Islet of Langerhans (tissue), 1 donor: ENCODE results near the gene DHRSX.
"Not testable (repeated sequence)": the region's sequence is repeated elsewhere in the genome, so short reads cannot be mapped to it uniquely, and the experiment has no call there.

Source experiments
- FAIRE-seq: peaks from one replicate; lab custom pipeline; 2011; peaks lifted over from hg19 to GRCh38; lab: Jason Lieb, UNC

Gene DHRSX

DNA sequence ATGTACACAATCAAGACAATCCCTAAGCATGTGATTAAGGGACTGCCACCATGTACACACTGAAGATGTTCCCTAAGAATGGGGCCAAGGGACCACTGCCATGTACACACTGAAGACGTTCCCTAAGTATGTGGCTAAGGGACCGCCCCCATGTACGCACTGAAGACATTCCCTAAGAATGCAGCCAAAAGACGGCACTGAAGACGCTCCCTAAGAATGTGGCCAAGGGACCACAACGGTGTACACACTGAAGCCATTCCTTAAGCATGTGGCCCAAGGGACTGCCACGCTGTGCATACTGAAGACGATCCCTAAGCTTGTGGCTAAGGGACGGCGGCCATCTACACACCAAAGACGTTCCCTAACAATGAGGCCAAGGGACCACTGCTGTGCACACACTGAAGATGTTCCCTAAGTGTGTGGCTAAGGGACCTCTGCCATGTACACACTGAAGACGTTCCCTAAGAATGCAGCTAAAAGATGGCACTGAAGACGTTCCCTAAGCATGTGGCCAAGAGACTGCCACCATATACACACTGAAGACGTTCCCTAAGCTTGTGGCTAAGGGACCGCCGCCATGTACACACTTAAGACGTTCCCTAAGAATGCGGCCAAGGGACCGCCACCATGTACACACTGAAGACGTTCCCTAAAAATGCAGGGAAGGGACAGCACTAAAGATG lies 26.4 kb downstream of the DHRSX start:
- no peak for FAIRE-seq

DNA sequence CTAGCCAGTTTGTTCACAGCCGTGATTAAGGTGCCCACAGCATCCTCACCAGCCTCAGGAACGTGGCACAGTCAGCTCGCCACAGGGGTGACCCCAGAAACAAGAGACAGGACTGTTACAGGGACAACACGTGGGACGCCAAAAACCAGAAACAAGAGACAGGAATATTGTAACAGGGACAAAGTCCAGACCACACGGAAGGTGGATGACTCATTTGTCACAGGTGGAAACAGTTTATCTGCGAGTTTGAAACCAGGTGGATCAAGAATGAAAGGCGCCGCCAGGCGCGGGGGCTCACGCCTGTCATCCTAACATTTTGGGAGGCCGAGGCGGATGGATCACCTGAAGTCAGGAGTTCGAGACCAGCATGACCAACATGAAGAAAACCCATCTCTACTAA lies 27.7 kb downstream of the DHRSX start:
- not testable (repeated sequence) for FAIRE-seq

DNA sequence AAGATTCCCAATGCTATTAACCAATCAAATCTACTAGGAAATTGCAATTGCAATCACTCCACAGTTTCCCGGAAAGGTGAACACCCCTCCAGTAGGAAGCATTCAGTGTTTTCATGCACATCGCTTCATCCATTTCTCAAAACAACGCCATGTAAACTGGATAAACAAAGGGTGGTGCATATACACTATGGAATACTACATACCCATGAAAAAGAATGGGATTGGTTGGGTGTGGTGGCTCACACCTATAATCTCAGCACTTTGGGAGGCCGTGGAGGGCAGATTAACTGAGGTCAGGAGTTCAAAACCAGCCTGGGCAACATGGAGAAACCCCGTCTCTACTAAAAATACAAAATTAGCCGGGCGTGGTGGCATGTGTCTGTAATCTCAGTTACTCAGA lies 29.1 kb downstream of the DHRSX start:
- no peak for FAIRE-seq

DNA sequence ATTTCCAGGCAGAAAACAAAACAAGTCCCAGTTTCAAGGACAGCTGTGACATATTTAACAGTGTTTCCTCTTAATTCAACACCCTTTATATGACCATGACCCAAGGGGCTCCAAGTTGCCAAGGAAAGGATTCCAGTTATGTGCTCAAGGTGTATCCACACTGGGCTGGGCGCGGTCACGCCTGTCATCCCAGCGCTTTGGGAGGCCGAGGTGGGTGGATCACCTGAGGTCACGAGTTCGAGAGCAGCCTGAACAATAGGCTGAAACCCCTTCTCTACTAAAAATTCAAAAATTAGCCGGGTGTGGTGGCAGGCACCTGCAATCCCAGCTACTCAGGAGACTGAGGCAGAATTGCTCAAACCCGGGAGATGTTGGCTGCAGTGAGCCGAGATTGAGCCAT lies 29.6 kb downstream of the DHRSX start:
- FAIRE-seq = not testable (repeated sequence)

DNA sequence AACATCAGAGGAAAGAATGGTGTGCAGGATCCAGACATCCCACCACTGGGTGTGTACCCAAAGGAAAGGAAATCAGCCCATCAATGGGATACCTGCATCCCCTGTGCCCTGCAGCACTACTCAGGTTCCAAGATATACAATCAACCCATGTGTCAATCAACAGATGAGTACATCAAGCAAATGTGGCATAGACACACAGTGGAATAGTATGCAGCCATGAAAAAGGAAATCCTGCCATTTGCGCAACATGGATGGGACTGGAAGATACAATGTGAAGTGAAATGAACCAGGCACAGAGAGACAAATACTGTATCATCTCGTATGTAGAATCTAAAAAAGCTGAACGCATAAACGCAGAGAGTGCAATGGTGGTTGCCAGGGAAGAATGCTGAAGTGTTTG lies 30.9 kb downstream of the DHRSX start:
- FAIRE-seq = not testable (repeated sequence)

DNA sequence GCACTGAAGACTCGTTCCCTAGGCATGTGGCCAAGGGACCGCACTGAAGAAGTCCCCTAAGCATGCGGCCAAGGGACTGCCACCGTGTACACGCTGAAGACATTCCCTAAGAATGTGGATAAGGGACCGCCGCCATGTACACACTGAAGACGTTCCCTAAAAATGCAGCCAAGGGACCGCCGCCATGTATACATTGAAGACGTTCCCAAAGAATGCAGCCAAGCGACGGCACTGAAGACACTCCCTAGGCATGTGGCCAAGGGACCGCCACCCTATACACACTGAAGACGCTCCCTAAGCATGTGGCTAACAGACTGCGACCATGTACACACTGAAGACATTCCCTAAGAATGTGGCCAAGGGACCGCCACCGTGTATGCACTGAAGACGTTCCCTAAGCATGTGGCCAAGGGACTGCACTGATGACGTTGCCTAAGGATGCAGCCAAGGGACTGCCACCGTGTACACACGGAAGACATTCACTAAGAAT lies 31.5 kb downstream of the DHRSX start:
- FAIRE-seq = no peak

DNA sequence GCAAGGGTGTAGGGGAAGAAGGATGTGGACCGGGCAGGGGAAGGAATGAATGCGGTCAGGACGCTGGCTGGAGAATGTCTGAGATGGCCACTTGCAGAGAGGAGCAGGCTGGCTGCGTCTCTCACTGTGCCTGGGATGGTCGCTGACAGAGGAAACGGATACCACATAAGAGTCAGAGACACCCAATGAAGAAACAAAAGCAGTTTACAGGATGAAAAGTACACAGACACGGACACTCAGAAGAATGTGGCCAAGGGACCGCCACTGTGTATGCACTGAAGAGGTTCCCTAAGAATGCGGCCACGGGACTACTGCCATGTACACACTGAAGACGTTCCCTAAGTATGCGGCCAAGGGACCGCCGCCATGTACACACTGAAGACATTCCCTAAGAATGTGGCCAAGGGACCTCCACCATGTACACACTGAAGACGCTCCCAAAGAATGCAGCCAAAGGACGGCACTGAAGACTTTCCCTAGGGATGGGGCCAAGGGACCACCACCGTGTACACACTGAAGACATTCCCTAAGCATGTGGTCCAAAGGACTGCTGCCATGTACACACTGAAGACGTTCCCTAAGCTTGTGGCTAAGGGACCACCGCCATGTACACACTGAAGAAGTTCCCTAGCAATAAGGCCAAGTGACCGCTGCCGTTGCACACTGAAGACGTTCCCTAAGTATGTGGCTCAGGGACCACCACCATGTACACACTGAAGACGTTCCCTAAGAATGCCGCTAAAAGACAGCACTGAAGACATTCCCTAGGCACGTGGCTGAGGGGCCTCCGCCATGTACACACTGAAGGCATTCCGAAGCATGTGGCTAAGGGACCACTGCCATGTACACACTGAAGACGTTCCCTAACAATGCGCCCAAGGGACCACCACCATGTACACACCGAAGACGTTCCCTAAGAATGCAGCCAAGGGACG lies 32.2 kb downstream of the DHRSX start:
- FAIRE-seq = no peak

DNA sequence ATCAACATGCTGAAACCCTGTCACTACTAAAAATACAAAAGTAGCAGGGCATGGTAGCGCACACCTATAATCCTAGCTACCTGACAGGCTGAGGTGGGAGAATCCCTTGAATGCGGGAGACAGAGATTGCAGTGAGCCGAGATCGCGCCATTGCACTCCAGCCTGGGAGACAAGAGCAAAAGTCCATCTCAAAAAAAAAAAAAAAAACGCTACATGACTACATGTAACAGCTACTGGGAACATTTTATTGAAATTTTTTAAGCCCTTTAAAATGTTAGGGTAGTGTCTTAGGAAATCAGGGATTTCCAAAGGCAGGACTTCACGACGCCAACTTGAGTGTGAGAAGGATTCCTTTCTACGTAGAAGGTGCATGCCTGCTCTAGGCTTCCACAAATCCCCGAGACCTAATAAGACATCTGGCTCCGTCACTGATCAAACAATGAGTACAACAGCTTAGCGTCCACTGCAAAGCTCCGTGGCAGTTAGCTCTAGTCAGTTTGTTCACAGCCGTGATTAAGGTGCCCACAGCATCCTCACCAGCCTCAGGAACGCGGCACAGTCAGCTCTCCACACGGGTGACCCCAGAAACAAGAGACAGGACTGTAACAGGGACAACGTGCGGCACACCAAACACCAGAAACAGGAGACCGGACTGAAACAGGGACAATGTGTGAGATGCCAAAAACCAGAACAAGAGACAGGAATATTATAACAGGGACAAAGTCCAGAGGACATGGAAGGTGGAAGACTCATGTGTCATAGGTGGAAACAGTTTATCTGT lies 33.7 kb downstream of the DHRSX start:
- no peak for FAIRE-seq

DNA sequence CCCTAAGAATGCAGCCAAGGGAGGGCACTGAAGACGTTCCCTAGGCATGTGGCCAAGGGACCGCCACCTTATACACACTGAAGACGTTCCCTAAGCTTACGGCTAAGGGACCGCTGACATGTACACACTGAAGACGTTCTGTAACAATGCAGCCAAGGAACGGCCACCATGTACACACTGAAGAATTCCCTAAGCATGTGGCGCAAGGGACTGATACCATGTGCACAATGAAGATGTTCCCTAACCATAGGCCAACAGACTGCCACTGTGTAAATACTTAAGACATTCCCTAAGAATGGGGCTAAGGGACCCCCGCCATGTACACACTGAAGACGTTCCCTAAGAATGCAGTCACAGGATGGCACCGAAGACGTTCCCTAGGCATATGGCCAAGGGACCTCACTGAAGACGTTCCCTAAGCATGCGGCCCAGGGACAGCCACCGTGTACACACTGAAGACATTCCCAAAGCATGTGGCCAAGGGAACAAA lies 36.1 kb downstream of the DHRSX start:
- FAIRE-seq = no peak

DNA sequence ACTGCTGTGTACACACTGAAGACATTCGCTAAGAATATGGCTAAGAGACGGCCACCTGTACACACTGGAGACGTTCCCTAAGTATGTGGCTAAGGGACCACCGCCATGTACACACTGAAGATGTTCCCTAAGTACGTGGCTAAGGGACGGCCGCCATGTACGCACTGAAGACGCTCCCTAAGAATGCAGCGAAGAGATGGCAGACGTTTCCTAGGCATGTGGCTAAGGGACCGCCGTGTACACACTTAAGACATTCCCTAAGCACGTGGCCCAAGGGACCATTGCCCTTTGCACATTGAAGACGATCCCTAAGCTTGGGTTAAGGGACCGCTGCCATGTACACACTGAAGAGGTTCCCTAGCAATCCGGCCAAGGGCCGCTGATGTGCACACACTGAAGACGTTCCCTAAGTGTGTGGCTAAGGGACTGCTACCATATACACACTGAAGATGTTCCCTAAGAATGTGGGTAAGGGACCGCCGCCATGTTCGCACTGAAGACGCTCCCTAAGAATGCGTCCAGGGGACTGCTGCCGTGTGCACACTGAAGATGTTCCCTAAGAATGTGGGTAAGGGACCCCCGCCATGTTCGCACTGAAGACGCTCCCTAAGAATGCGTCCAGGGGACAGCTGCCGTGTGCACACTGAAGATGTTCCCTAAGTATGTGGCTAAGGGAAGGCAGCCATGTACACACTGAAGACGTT lies 36.7 kb downstream of the DHRSX start:
- FAIRE-seq = no peak

DNA sequence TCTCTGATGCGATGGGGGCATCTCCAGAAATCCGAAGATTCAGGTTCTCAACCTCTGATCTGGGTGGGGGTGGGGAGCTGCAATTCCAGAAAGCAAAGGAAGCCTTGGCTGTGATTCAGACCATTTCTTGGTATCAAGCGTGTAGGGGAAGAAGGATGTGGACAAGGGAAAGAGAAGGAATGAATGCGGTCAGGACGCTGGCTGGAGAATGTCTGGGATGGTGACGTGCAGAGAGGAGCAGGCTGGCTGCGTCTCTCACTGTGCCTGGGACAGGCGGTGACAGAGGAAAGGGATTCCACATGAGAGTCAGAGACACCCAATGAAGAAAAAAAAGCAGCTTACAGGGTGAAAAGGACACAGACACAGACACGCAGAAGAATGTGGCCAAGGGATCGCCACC lies 37.3 kb downstream of the DHRSX start:
- not testable (repeated sequence) for FAIRE-seq

DNA sequence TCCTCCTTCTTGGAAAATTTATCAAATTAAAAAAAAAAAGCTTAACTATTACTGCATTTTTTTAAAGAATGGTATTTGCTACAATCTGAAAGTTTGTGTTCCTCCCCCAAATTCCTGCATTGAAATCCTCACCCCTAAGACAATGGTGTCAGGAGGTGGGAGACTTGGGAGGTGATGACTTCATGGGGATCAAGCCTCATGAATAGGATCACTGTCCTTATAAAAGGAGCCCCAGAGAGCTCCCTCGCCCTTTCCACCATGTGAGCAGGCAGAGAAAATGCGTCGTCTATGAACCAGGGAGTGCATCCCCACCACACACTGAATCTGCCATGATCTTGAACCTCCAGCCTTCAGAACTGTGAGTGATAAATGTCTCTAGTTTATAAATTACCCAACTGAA lies 38.0 kb downstream of the DHRSX start:
- FAIRE-seq = no peak

DNA sequence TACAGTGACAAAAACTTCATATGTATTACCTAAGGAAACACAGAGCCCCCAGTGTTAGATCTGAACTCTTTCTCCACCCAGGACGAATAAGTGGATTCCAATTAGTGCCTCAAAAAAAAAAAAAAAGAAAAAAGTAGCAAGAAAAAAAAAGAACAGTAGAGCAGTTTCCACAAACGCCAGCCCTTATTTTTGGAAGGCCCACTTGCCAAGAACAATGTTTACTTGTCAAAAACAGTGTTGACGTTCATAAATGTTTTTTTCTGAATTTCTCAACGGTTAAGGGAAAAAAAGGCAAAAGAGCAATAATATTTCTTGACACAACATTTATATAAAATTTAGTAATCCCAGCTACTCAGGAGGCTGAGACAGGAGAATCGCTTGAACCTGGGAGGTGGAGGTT lies 38.7 kb downstream of the DHRSX start:
- no peak for FAIRE-seq

DNA sequence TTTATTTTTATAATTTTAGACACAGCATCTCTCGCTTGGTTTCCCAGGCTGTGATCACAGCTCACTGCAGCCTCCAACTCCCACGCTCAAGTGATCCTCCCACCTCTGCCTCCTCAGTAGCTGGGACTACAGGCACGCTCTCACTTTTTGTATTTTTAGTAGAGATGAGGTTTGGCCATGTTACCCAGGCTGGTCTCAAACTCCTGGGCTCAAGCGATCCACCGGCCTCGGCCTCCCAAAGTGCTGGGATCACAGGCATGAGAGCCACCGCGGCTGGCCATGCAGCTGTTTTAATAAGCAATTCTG lies 39.1 kb downstream of the DHRSX start:
- FAIRE-seq = no peak

DNA sequence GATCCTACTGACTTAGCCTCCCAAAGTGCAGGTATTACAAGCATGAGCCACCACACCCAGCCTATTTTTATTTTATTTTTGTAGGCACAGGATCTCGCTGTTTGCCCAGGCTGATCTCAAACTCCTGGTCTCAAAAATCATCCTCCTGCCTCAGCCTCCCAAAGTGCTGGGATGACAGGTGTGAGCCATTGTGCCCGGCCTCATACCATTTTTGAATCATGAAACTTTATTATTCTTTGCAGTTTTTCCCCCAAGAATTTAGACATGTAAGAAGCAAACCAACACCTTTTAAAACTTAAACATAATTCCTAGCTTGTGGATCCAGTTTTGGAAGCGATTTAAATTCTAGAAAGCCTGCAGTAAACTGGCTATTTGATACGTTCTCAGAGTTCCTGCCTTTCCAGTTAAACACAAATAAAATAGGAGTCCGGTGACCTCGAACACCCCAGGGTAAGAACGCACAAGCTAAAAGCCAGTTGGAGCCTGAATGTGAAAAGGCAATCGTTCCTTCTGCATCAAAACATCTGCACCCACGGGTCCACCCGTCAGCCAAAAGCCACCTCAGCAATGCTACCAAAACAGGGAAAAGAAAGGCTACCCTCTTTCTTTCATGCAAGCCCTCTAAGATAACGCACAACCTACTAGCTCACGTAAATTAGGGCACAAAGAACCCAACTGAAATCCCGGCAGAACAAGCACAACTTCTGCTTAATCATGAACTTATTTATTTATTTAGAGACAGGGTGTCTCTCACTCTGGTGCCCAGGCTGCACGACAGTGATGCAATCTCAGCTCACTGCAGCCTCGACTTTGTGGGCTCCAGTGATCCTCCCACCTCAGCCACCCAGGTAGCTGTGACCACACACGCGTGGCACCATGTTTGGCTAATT lies 39.7 kb downstream of the DHRSX start:
- not testable (repeated sequence) for FAIRE-seq

DNA sequence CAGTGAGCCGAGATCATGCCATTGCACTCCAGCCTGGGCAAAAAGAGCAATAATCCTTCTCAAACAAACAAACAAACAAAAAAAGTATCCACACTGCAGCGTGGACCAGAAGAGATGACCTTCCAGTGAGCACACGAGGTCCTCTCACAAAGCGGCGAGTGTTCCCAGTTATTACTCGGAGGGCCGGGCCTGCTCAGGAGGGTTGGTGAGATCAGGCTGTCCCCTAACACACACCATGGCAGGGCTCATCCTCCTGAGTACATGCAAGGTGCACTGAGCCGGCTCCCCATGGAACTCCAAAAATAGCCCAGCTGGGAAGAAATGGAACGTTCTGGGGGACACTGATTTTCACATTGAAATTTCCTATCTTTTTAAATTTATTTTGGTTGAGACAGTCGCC lies 40.7 kb downstream of the DHRSX start:
- FAIRE-seq = not testable (repeated sequence)

DNA sequence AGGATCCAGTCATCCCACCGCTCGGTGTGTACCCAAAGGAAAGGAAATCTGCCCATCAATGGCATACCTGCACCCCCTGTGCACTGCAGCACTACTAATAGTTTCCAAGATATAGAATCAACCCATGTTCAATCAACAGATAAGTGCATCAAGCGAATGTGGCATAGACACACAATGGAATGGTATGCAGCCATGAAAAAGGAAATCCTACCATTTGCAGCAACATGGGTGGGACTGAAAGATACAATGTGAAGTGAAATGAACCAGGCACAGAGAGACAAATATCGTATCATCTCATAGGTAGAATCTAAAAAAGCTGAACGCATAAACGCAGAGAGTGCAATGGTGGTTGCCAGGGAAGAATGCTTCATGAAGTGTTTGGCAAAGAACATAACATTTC lies 42.5 kb downstream of the DHRSX start:
- no peak for FAIRE-seq

DNA sequence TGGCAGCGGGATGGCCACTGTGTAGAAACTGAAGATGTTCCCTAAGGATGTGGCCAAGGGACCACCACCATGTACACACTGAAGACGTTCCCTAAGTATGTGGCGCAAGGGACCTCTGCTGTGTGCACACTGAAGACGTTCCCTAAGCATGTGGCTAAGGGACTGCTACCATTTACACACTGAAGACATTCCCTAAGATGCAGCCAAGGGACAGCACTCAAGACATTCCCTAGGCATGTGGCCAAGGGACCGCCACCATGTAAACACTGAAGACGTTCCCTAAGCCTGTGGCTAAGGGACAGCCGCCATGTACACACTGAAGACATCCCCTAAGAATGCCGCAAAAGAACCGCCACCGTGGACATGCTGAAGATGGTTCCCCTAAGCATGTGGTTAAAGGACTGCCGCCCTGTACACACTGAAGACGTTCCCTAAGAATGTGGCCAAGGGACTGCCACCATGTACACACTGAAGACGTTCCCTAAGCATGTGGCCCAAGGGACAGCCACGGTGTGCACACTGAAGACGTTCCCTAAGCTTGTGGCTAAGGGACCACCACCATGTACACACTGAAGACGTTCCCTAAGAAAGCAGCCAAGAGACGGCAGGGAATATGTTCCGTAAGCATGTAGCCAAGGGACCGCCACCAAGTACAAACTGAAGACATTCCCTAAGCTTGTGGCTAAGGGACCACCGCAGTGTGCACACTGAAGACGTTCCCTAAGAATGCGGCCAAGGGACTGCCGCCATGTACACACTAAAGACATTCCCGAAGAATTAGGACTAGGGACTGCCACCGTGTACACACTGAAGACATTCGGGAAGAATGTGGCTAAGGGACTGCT lies 43.3 kb downstream of the DHRSX start:
- no peak for FAIRE-seq

DNA sequence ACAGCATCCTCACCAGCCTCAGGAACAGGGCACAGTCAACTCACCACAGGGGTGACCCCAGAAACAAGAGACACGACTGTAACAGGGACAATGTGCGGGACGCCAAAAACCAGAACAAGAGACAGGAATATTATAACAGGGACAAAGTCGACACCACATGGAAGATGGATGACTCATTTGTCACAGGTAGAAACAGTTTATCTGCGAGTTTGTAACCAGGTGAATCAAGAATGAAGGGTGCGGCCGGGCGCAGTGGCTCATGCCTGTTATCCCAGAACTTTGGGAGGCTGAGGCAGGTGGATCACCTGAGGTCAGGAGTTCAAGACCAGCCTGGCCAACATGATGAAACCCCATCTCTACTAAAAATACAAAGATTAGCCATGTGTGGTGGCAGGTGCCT lies 44.7 kb downstream of the DHRSX start:
- FAIRE-seq = not testable (repeated sequence)

DNA sequence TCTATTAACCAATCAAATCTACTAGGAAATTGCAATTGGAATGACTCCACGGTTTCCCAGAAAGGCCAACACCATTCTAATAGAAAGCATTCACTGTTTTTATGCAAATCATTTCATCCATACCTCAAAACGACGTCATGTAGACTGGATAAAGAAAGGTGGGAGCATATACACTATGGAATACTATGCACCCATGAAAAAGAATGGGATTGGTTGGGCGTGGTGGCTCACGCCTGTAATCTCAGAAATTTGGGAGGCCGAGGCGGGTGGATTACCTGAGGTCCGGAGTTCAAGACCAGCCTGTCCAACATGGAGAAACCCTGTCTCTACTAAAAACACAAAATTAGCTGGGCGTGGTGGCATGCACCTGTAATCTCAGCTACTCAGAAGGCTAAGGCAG lies 46.2 kb downstream of the DHRSX start:
- not testable (repeated sequence) for FAIRE-seq
